Panc1 (cell line): ENCODE results near the gene SRRM5. TPM values are rescaled to one million over a fixed set of nuclear protein-coding genes. Genes with fewer than 3 reads are reported as not detected.

Source experiments
- ATAC-seq: fragments of 200-7000 bp; cut with Tn5 transposase; 2 replicates; pipeline ENCODE4 v1.9.1; 2020; ENCODE audit warnings: mild to moderate bottlenecking, moderate library complexity
- BruUV-seq: library from RNA; stranded (reverse); fragments of 400-500 nt; replicated peaks from 2 replicates; lab custom pipeline; 2021; lab: Mats Ljungman, UMichigan
- CTCF ChIA-PET: fragments of 300-600 bp; sonication (Branson Sonifier 250); formaldehyde crosslinking; loops from one replicate; lab custom pipeline; 2022; ENCODE audit warnings: antibody characterized with exemption; lab: Charles Lee
- POLR2A ChIA-PET: fragments of 300-600 bp; sonication (Branson Sonifier 250); formaldehyde crosslinking; loops from one replicate; lab custom pipeline; 2022; ENCODE audit warnings: antibody characterized with exemption; lab: Charles Lee
- DNase-seq: peaks from one replicate; pipeline ENCODE4 v3.0.0-alpha.2; 2010; ENCODE audit warnings: low read depth, low spot score
- H3K27ac ChIP-seq: 2 replicates; pipeline ENCODE4 v1.5.1; 2011; ENCODE audit warnings: mild to moderate bottlenecking, low read length, inconsistent platforms
- H3K27me3 ChIP-seq: fragments of 200-500 bp; sonication (Bioruptor generic); 2 replicates; pipeline ENCODE4 v1.6.0; 2014; ENCODE audit warnings: low read length, inconsistent platforms; ENCODE audit not compliant: control insufficient read depth, insufficient read depth
- H3K36me3 ChIP-seq: fragments of 200-500 bp; sonication (Bioruptor generic); 2 replicates; pipeline ENCODE4 v1.5.1; 2014; ENCODE audit warnings: inconsistent platforms, mild to moderate bottlenecking, low read length, moderate library complexity; ENCODE audit not compliant: control insufficient read depth, insufficient read depth
- H3K4me1 ChIP-seq: 2 replicates; pipeline ENCODE4 v1.5.1; 2011; ENCODE audit warnings: inconsistent platforms, mild to moderate bottlenecking, low read length, moderate library complexity; ENCODE audit not compliant: control insufficient read depth, insufficient read depth
- H3K4me3 ChIP-seq, 2 experiments: 2 replicates each; pipeline ENCODE4 v1.5.1; 2011 to 2012; ENCODE audit warnings: low read depth in 2 of 2, low read length in 2 of 2, mild to moderate bottlenecking in 2 of 2, inconsistent platforms in 1 of 2, moderate library complexity in 1 of 2
- H3K9me3 ChIP-seq: fragments of 200-500 bp; sonication (Bioruptor generic); 2 replicates; pipeline ENCODE4 v1.5.1; 2014; ENCODE audit warnings: low read depth, mild to moderate bottlenecking, inconsistent platforms, low read length, moderate library complexity; ENCODE audit not compliant: control insufficient read depth, insufficient read depth
- CTCF ChIP-seq: fragments of 450-650 bp; IDR thresholded peaks from 2 replicates; pipeline ENCODE4 v1.5.1; 2017; ENCODE audit warnings: mild to moderate bottlenecking
- POLR2AphosphoS5 ChIP-seq: IDR thresholded peaks from 2 replicates; pipeline ENCODE4 v1.6.1; 2012; ENCODE audit warnings: mild to moderate bottlenecking, low read depth, low read length, moderate library complexity
- REST ChIP-seq, 2 experiments: IDR thresholded peaks; 2 replicates each; pipeline ENCODE4 v1.6.1; 2011 to 2012; ENCODE audit warnings: low read depth in 2 of 2, control low read depth in 1 of 2, low read length in 1 of 2, mild to moderate bottlenecking in 1 of 2, moderate library complexity in 1 of 2; ENCODE audit not compliant: insufficient read depth in 1 of 2
- SIN3A ChIP-seq: IDR thresholded peaks from 2 replicates; pipeline ENCODE4 v1.6.1; 2012; ENCODE audit warnings: low read depth, mild to moderate bottlenecking, low read length, moderate library complexity, borderline replicate concordance; ENCODE audit not compliant: insufficient read depth
- TCF7L2 ChIP-seq: IDR thresholded peaks from 2 replicates; pipeline ENCODE4 v1.6.1; 2011; ENCODE audit warnings: mild to moderate bottlenecking, low read depth, low read length, inconsistent platforms
- in situ Hi-C: cut with HindIII; loops from 2 replicates; pipeline ENCODE4 v1.10.0; 2016; ENCODE audit warnings: low sequenced_read_pairs, low pct_unique_long_range_greater_than_20kb
- intact Hi-C: fragments of 100-400 bp; cut with micrococcal nuclease; formaldehyde crosslinking; loops from one replicate; pipeline ENCODE4 v1.10.0; 2022; ENCODE audit not compliant: unreplicated experiment
- total RNA-seq: library from RNA; stranded (reverse); gene quantifications from one replicate; pipeline ENCODE4 v1.2.1, GENCODE V29; 2021; ENCODE audit not compliant: unreplicated experiment

SRRM5 gene
- total RNA-seq, 1 experiment from 2014 or later, result 0.10 TPM

- Histone ChIP-seq H3K4me1 (peaks cover 3% of the 10 kb centered on the region; the same call in 1 of the 2 replicates), H3K36me3 (peaks cover 7% of the 10 kb centered on the region; the same call in 1 of the 2 replicates), H3K4me3 (no peak overlapping the region), H3K27me3 (no peaks in the 10 kb centered on the region), H3K9me3 (no peaks in the 10 kb centered on the region), H3K27ac (no peak overlapping the region)
- no peak for DNase-seq
- in situ Hi-C loops, result no loop called here
- TF ChIP-seq CTCF (no peak), SIN3A (no peak), REST (IDR thresholded peaks at IDR 0.05; ENCODE audit: insufficient read depth in 1 of 2, low read depth in 2 of 2, low read length in 1 of 2) (no peak), POLR2AphosphoS5 (no peak), TCF7L2 (no peak)
- ATAC-seq, result no peak
- ChIA-PET POLR2A (no interaction called here), CTCF (no interaction called here)
- no TSS peak for BruUV-seq
- intact Hi-C loops, result no loop called here
Observed at GRCh38 chr19:43572171-43572588, 39.7 kb upstream of the SRRM5 start.

- ChIA-PET POLR2A (interaction anchor here (0.6 kb wide), 1 partner anchor 88 kb away, joined by 3 read pairs; no protein-coding TSS in a partner anchor), CTCF (no interaction called here)
- Histone ChIP-seq H3K27me3 (no peaks in the 10 kb centered on the region), H3K9me3 (no peaks in the 10 kb centered on the region), H3K36me3 (peaks cover 7% of the 10 kb centered on the region; the same call in 1 of the 2 replicates), H3K4me3 (peak overlapping the region; percentile 74 to 99), H3K4me1 (peaks cover 3% of the 10 kb centered on the region; the same call in 1 of the 2 replicates), H3K27ac (peak overlapping the region; percentile 96)
- no peak for TF ChIP-seq SIN3A
- no peak for TF ChIP-seq POLR2AphosphoS5
- no peak for TF ChIP-seq REST (IDR thresholded peaks at IDR 0.05; ENCODE audit: insufficient read depth in 1 of 2, low read depth in 2 of 2, low read length in 1 of 2)
- TF ChIP-seq TCF7L2, result no peak
- TF ChIP-seq CTCF, result no peak
- no peak for DNase-seq
- BruUV-seq, result no TSS peak
- intact Hi-C loops (no loop called here), in situ Hi-C loops (no loop called here)
- no peak for ATAC-seq
Observed at GRCh38 chr19:43574424-43575155, 37.3 kb upstream of the SRRM5 start.
